Measurements from ENCODE around the gene UQCC5.
A peak's percentile ranks its signal among the peaks of the same experiment; 100 is the strongest.

The UQCC5 gene

DNA sequence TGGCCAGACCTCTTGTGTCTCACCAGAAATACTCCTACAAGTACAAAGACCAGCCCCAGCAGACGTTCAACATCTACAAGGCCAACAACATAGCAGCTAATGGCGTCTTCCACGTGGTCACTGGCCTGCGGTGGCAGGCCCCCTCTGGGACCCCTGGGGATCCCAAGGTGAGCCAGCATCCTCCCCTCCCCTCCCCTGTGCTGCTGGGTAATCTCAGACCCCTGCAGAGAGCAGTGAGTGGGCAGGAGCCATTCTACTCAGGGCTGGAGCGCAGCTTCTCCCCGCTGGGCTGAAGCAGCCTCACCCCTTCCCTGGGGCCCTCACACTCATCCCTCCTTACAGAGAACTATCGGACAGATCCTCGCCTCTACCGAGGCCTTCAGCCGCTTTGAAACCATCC, 31.4 kb upstream of the UQCC5 start:
- TF ChIP-seq, protein P1, sequence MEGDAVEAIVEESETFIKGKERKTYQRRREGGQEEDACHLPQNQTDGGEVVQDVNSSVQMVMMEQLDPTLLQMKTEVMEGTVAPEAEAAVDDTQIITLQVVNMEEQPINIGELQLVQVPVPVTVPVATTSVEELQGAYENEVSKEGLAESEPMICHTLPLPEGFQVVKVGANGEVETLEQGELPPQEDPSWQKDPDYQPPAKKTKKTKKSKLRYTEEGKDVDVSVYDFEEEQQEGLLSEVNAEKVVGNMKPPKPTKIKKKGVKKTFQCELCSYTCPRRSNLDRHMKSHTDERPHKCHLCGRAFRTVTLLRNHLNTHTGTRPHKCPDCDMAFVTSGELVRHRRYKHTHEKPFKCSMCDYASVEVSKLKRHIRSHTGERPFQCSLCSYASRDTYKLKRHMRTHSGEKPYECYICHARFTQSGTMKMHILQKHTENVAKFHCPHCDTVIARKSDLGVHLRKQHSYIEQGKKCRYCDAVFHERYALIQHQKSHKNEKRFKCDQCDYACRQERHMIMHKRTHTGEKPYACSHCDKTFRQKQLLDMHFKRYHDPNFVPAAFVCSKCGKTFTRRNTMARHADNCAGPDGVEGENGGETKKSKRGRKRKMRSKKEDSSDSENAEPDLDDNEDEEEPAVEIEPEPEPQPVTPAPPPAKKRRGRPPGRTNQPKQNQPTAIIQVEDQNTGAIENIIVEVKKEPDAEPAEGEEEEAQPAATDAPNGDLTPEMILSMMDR (IDR thresholded peaks at IDR 0.05; ENCODE audit: insufficient read depth, low read depth, low read length, missing control alignments): no peak
- no peak for DNase-seq (ENCODE audit: low read depth)
- no peak overlapping the region for H3K4me3 ChIP-seq (ENCODE audit: low read depth, low read length)

- DNase-seq (ENCODE audit: low read depth): no peak
- TF ChIP-seq, protein P1 (IDR thresholded peaks at IDR 0.05; ENCODE audit: insufficient read depth, low read depth, low read length, missing control alignments): no peak
- H3K4me3 ChIP-seq (ENCODE audit: low read depth, low read length): no peak overlapping the region
Measured at GRCh38 chr3:52506266-52506966, 30.0 kb upstream of the UQCC5 start.

GRCh38 chr3:52507359-52507758, 29.0 kb upstream of the UQCC5 start:
- TF ChIP-seq, protein P1 (IDR thresholded peaks at IDR 0.05; ENCODE audit: insufficient read depth, low read depth, low read length, missing control alignments): no peak
- no peak overlapping the region for H3K4me3 ChIP-seq (ENCODE audit: low read depth, low read length)
- DNase-seq (ENCODE audit: low read depth): no peak

GRCh38 chr3:52509753-52510328, 26.6 kb upstream of the UQCC5 start:
- DNase-seq (ENCODE audit: low read depth): no peak
- TF ChIP-seq, protein P1 (IDR thresholded peaks at IDR 0.05; ENCODE audit: insufficient read depth, low read depth, low read length, missing control alignments): peak; percentile 10
- no peak overlapping the region for H3K4me3 ChIP-seq (ENCODE audit: low read depth, low read length)

GRCh38 chr3:52511509-52511908, 24.9 kb upstream of the UQCC5 start:
- H3K4me3 ChIP-seq (ENCODE audit: low read depth, low read length): no peak overlapping the region
- TF ChIP-seq, protein P1 (IDR thresholded peaks at IDR 0.05; ENCODE audit: insufficient read depth, low read depth, low read length, missing control alignments): no peak
- no peak for DNase-seq (ENCODE audit: low read depth)

GRCh38 chr3:52512105-52512504, 24.3 kb upstream of the UQCC5 start:
- no peak overlapping the region for H3K4me3 ChIP-seq (ENCODE audit: low read depth, low read length)
- TF ChIP-seq, protein P1 (IDR thresholded peaks at IDR 0.05; ENCODE audit: insufficient read depth, low read depth, low read length, missing control alignments): no peak
- DNase-seq (ENCODE audit: low read depth): no peak

DNA sequence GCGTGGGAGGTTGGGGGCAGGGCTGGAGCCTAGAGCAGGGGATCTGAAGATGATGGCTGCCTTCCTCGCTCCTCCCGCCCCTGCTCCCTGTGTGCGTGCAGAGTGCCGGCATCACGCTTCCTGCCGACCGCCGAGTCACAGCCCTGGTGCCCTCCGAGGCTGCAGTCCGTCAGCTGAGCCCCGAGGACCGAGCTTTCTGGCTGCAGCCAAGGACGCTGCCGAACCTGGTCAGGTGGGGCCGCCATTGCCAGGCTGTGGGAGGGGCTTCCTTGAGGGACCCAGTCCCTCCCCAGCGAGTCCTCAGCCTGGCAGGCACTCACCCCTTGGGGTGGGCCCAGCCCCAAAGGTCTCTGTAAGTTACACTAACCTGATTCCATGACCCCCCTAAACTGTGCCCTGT, 23.7 kb upstream of the UQCC5 start:
- no peak for DNase-seq (ENCODE audit: low read depth)
- no peak overlapping the region for H3K4me3 ChIP-seq (ENCODE audit: low read depth, low read length)
- TF ChIP-seq, protein P1 (IDR thresholded peaks at IDR 0.05; ENCODE audit: insufficient read depth, low read depth, low read length, missing control alignments): no peak
